Transverse colon (tissue), 4 donors: ENCODE measurements around the gene TBCCD1. TPM values are rescaled to one million over a fixed set of nuclear protein-coding genes. Genes with fewer than 3 reads are reported as not detected.

ENCODE experiments used
- DNase-seq: peaks from one replicate; pipeline ENCODE4 v3.0.0-alpha.2; 2019
- H3K27ac ChIP-seq, 4 donors: fragments of 200-600 bp; sonication (generic); 2 replicates each; pipeline ENCODE4 v1.5.1; 2016 to 2018; ENCODE audit warnings: inconsistent platforms in 4 of 4
- H3K27me3 ChIP-seq: fragments of 200-600 bp; sonication (generic); 2 replicates; pipeline ENCODE4 v1.5.1; 2017; ENCODE audit warnings: inconsistent platforms
- H3K36me3 ChIP-seq, 4 donors: fragments of 200-600 bp; sonication (generic); 2 replicates each; pipeline ENCODE4 v1.5.1; 2017 to 2019; ENCODE audit warnings: inconsistent platforms in 4 of 4
- H3K4me1 ChIP-seq, 4 donors: fragments of 200-600 bp; sonication (generic); 2 replicates each; pipeline ENCODE4 v1.5.1; 2017 to 2020; ENCODE audit warnings: inconsistent platforms in 4 of 4
- H3K4me3 ChIP-seq, 4 donors: fragments of 200-600 bp; sonication (generic); 1 replicate in 1 of 4; 2 replicates in 3 of 4; pipeline versions ENCODE4 v1.5.1 to v1.6.1; 2017 to 2019; ENCODE audit warnings: inconsistent platforms in 4 of 4
- H3K9me3 ChIP-seq, 2 donors: fragments of 200-600 bp; sonication (generic); 2 replicates each; pipeline ENCODE4 v1.5.1; 2017 to 2019; ENCODE audit warnings: inconsistent platforms in 2 of 2
- EP300 ChIP-seq: sonication (generic); formaldehyde crosslinking; IDR thresholded peaks from one replicate; pipeline ENCODE4 v1.6.1; 2017; ENCODE audit warnings: antibody characterized with exemption, low read depth
- POLR2A ChIP-seq: fragments of 450-650 bp; IDR thresholded peaks from one replicate; pipeline ENCODE4 v1.6.1; 2016; ENCODE audit warnings: antibody characterized with exemption, mild to moderate bottlenecking, moderate library complexity
- POLR2AphosphoS5 ChIP-seq, 3 donors: sonication (generic); formaldehyde crosslinking; IDR thresholded peaks; one replicate each; pipeline ENCODE4 v1.6.1; 2016; ENCODE audit warnings: antibody characterized with exemption in 3 of 3
- WGBS, 2 donors: methylation state at CpG; one replicate each; pipeline ENCODE4 v1.1.5; 2018; ENCODE audit warnings: low coverage in 1 of 2; 5-methylcytosine and 5-hydroxymethylcytosine counted together
- in situ Hi-C, 4 donors: fragments of 200-750 bp; cut with MboI; loops; one replicate each; pipeline versions ENCODE4 v1.15.0 to v1.15.1; 2017; ENCODE audit warnings: low sequenced_read_pairs in 3 of 4, low pct_ligation_motif_present in 1 of 4, low pct_unique_long_range_greater_than_20kb in 1 of 4
- intact Hi-C: fragments of 100-400 bp; cut with DNase I; formaldehyde crosslinking; loops from one replicate; pipeline ENCODE4 v1.15.1; 2023; ENCODE audit warnings: low total_unique reads
- total RNA-seq, 4 donors: library from RNA; depleted of rRNA; stranded (reverse); fragments of >200 nt; gene quantifications; one replicate each; pipeline ENCODE4 v1.1.0, GENCODE V29; 2016
- TF ChIP-seq, protein P1 (sequence below), 5 experiments: fragments of 200-600 bp in 3 of 5; fragments of 450-650 bp in 2 of 5; sonication (generic) in 3 of 5; IDR thresholded peaks; 1 replicate in 2 of 5; 2 replicates in 3 of 5; pipeline ENCODE4 v1.5.1; 2016 to 2017; ENCODE audit warnings: antibody characterized with exemption in 5 of 5, inconsistent platforms in 3 of 5, mild to moderate bottlenecking in 2 of 5, moderate library complexity in 1 of 5

The TBCCD1 gene
- total RNA-seq, 4 donors from 2014 or later, result 7.1 to 15.4 (median 13.9) TPM

DNA sequence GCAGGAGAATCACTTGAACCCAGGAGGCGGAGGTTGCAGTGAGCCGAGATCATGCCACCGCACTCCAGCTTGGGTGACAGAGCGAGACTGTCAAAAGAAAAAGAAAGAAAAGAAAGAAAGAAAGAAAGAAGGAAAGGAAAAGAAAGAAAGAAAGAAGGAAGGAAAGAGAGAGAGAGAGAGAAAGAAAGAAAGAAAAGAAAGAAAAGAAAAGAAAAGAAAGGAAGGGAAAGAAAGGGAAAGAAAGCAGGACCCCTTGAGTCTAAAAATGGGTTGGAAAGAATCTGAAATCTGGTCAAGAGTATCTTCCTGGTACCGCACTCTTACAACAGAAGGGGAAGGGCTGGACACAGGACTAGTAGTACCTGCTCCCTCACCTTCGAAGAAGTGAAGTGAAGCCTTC lies 42.5 kb downstream of the TBCCD1 start:
- TF ChIP-seq POLR2AphosphoS5 (IDR thresholded peaks at IDR 0.05), result no peak
- no peak for TF ChIP-seq EP300
- TF ChIP-seq POLR2A, result no peak
- TF ChIP-seq, protein P1, sequence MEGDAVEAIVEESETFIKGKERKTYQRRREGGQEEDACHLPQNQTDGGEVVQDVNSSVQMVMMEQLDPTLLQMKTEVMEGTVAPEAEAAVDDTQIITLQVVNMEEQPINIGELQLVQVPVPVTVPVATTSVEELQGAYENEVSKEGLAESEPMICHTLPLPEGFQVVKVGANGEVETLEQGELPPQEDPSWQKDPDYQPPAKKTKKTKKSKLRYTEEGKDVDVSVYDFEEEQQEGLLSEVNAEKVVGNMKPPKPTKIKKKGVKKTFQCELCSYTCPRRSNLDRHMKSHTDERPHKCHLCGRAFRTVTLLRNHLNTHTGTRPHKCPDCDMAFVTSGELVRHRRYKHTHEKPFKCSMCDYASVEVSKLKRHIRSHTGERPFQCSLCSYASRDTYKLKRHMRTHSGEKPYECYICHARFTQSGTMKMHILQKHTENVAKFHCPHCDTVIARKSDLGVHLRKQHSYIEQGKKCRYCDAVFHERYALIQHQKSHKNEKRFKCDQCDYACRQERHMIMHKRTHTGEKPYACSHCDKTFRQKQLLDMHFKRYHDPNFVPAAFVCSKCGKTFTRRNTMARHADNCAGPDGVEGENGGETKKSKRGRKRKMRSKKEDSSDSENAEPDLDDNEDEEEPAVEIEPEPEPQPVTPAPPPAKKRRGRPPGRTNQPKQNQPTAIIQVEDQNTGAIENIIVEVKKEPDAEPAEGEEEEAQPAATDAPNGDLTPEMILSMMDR (IDR thresholded peaks at IDR 0.05), result no peak
- 91 to 97% methylated on average over 3 to 6 of the region's 6 CpGs for WGBS, 2 donors

DNA sequence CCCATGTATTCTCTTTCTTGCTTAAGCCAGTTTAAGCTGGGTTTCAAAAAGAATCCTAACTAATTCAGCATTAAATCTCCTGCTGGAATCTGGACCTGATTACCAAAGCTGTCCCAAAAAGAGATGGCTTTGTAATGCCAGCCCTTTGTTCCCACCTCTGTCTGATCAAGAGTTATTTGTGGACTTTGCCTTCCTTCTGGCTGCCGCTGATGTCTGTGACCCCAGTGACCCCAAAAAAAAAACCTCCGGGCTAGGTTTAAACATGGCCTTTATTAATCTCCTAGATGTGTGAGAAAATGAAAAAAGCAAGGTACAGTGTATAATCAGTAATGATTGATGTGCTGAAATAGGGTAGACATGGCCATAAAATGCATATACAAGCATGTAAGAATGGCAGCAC lies 43.7 kb downstream of the TBCCD1 start:
- no peak for DNase-seq
- no peak overlapping the region for H3K27ac ChIP-seq
- intact Hi-C loops, result no loop called here

More for the DNA sequence above, 42.5 kb downstream of the TBCCD1 start:
- in situ Hi-C loops, result loop anchor here in 1 of 4 donors (25.0 kb wide), 1 partner anchor 537 kb away; no protein-coding TSS in a partner anchor
- intact Hi-C loops, result no loop called here
- H3K4me3 ChIP-seq, result no peak overlapping the region
- no peaks in the 10 kb centered on the region for H3K36me3 ChIP-seq
- H3K27ac ChIP-seq, result no peak overlapping the region
- DNase-seq, result no peak
- no peaks in the 10 kb centered on the region for H3K27me3 ChIP-seq
- no peaks in the 10 kb centered on the region for H3K4me1 ChIP-seq
- H3K9me3 ChIP-seq, result no peaks in the 10 kb centered on the region

DNA sequence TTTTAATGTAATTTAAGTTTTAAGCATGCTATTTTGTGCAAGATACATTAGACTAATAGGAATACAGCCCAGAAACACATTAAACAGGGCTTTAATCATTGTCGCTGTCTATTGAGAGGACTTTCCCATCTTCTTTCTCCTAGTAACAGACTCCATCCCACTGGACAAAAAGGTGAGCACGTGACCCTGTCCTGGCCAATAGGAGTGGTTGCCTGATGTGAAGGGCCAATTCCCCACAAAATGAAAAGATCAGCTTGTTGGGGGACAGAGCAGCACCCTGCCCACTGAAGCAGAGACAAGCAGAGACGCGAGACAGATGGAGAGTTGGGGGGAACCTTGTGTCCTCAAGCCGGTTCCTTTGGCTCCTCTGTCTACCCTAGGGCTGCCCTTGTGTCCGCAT lies 44.1 kb downstream of the TBCCD1 start:
- H3K27ac ChIP-seq, result no peak overlapping the region
- intact Hi-C loops (no loop called here), in situ Hi-C loops (no loop called here)
- no peaks in the 10 kb centered on the region for H3K36me3 ChIP-seq
- H3K4me3 ChIP-seq, result no peak overlapping the region
- WGBS, 2 donors, result 87 to 88% methylated on average over 4 to 6 of the region's 6 CpGs
- no peak for DNase-seq
- no peaks in the 10 kb centered on the region for H3K9me3 ChIP-seq
- H3K4me1 ChIP-seq, result no peaks in the 10 kb centered on the region
- H3K27me3 ChIP-seq, result no peaks in the 10 kb centered on the region
- TF ChIP-seq POLR2AphosphoS5 (IDR thresholded peaks at IDR 0.05) (no peak), EP300 (no peak), POLR2A (no peak)
- TF ChIP-seq, protein P1 (IDR thresholded peaks at IDR 0.05), result no peak

More for the DNA sequence above, 43.7 kb downstream of the TBCCD1 start:
- H3K9me3 ChIP-seq, result no peaks in the 10 kb centered on the region
- H3K4me3 ChIP-seq, result no peak overlapping the region
- 40 to 43% methylated on average over 2 of the region's 2 CpGs for WGBS, 2 donors
- in situ Hi-C loops, result no loop called here
- H3K4me1 ChIP-seq, result no peaks in the 10 kb centered on the region
- H3K27me3 ChIP-seq, result no peaks in the 10 kb centered on the region
- no peaks in the 10 kb centered on the region for H3K36me3 ChIP-seq
- TF ChIP-seq POLR2AphosphoS5 (IDR thresholded peaks at IDR 0.05), result no peak

DNA sequence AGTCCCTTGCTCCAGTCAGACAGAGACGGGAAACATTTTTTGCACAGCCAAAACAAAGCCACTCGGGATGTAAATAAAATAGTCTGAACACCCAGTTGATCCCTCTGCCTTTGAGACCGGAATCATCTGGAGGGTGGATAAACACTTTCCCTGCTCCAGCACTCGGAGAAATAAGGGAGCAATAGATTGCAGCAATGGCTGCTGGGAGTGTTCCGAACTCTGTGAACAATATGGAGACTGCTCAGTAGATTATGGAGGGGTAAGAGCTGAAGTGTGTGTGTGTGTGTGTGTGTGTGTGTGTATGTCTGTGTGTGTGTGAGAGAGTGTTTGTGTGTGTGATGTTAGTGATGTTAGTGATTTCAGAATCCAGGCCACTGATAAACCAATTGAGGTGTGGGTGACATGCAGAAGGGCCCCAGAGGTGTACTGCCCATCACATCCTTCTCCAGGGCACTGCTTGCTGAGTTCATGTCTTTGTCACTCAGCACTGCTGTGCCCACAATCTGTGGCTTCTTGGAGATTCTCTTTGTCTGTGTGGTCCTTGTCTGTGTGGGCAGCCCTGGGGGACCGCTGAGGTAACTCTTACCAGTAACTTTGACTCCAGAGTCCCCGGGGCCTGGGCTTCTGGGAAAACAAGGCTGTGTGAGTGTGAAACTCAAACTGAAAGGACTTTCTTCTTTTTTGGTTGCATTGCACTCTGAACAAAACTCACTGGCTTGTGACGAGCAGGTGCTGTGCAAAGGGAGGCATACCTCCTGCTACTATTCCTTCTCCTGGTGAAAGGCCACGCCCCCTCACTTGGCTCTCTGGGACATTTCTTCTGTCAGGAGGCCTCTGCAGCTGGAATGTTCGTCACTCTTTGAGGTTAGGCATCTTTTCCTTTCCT lies 45.9 kb downstream of the TBCCD1 start:
- Histone ChIP-seq H3K27me3 (no peaks in the 10 kb centered on the region), H3K4me3 (no peak overlapping the region), H3K9me3 (no peaks in the 10 kb centered on the region), H3K27ac (no peak overlapping the region), H3K36me3 (no peaks in the 10 kb centered on the region), H3K4me1 (no peaks in the 10 kb centered on the region)
- TF ChIP-seq POLR2A, result no peak
- TF ChIP-seq, protein P1 (IDR thresholded peaks at IDR 0.05), result no peak
- TF ChIP-seq POLR2AphosphoS5 (IDR thresholded peaks at IDR 0.05), result no peak
- TF ChIP-seq EP300, result no peak
- 62 to 82% methylated on average over 4 to 10 of the region's 10 CpGs for WGBS, 2 donors
- in situ Hi-C loops, result no loop called here
- no peak for DNase-seq
- intact Hi-C loops, result no loop called here
